GM10266 (cell line): Measurements from ENCODE around the gene PCBD2.
A peak's percentile ranks its signal among the peaks of the same experiment; 100 is the strongest.

ENCODE experiments used
- DNase-seq: peaks from one replicate; pipeline ENCODE4 v3.0.0; 2012; ENCODE audit errors: extremely low spot score
- TF ChIP-seq, protein P1 (sequence below): IDR thresholded peaks from 2 replicates; pipeline ENCODE4 v1.5.1; 2012; ENCODE audit warnings: mild to moderate bottlenecking, low read depth; ENCODE audit not compliant: control insufficient read depth, insufficient read depth; ENCODE audit errors: missing control alignments

Gene PCBD2

DNA sequence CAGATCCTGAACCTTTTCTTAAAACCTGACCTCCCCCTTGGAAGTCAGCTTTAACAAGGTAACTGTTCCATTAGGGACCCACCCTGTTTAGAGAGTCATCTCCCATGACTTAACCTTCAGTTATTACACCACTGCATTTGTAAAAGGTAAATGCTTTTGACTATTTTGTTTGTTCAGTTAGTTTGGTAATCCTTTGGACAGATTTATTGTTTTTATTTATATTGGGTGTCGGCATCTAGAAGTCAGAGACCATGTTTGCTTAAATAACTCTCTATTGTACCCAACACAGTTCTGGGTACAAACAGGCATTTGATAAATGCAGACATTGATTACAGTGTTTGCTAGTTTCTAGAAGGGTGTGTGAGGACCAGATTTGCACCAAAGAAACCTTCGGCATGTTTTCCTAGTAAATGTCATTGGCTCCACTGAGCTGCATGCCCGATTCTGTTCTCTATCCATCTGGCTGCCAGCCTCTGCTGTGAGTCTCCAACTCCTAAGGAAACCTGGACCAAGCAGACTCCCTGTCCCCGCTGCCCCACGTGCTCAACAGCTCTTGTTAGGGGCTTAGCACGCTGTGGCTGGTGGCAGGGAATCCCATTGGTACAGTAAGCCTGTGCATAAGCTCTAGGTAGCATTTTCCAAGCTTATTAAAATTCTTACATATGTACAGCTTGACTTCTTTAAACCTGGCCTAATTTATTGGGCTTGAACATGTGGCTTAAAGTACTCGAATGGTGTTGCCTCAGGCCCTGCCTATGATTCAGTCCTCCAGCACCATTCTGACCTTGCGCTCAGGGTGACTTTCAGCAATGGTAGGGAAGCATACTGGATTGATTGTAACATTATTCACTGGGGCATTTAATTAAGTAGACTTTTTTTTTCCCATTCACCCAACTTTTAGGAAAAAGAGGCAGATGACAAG lies 6.6 kb downstream of the PCBD2 start:
- TF ChIP-seq, protein P1, sequence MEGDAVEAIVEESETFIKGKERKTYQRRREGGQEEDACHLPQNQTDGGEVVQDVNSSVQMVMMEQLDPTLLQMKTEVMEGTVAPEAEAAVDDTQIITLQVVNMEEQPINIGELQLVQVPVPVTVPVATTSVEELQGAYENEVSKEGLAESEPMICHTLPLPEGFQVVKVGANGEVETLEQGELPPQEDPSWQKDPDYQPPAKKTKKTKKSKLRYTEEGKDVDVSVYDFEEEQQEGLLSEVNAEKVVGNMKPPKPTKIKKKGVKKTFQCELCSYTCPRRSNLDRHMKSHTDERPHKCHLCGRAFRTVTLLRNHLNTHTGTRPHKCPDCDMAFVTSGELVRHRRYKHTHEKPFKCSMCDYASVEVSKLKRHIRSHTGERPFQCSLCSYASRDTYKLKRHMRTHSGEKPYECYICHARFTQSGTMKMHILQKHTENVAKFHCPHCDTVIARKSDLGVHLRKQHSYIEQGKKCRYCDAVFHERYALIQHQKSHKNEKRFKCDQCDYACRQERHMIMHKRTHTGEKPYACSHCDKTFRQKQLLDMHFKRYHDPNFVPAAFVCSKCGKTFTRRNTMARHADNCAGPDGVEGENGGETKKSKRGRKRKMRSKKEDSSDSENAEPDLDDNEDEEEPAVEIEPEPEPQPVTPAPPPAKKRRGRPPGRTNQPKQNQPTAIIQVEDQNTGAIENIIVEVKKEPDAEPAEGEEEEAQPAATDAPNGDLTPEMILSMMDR, result no peak
- no peak for DNase-seq

DNA sequence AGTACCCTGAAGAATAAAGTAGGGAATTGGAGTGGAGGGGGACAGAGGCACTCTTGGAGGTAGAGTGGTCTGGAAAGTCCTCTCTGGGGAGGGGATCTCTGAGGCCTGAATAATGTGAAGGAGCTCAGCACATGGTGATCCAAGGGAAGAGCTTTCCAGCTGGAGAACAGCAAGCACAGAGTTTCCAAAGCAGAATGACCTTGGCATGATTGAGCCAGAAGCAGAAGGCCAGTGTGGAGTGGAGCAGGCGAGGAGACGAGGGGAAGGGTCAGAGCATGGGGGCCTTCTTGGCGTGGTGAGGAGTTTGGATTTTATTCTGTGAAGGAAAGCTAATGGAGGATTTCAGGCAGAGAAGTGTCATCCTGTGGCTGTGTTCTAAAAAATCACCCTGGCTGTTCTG lies 8.3 kb downstream of the PCBD2 start:
- DNase-seq, result no peak
- TF ChIP-seq, protein P1, result no peak

- DNase-seq, result no peak
- TF ChIP-seq, protein P1, result no peak
Observed at GRCh38 chr5:134913795-134914194, 8.9 kb downstream of the PCBD2 start.

GRCh38 chr5:134917070-134917815 lies 12.3 kb downstream of the PCBD2 start:
- DNase-seq, result no peak

GRCh38 chr5:134918861-134919260 lies 13.9 kb downstream of the PCBD2 start:
- DNase-seq, result no peak
- TF ChIP-seq, protein P1, result no peak

More at GRCh38 chr5:134917070-134917815, 12.3 kb downstream of the PCBD2 start:
- TF ChIP-seq, protein P1, result peak; percentile 20

- TF ChIP-seq, protein P1, result no peak
- DNase-seq, result no peak
Observed at GRCh38 chr5:134920848-134921575, 16.1 kb downstream of the PCBD2 start.
